GM10248 (cell line): ENCODE results near the gene KRTAP5-1.

Source experiments
- CTCF ChIA-PET: fragments of 300-600 bp; sonication (Branson Sonifier 250); formaldehyde crosslinking; extraction: SDS; loops from one replicate; lab custom pipeline; 2021; ENCODE audit warnings: antibody characterized with exemption; lab: Yijun Ruan, JAX
- POLR2A ChIA-PET: fragments of 350-650 bp; sonication (Branson Sonifier 250); formaldehyde crosslinking; extraction: SDS; loops from one replicate; lab custom pipeline; 2020; ENCODE audit warnings: antibody characterized with exemption; lab: Yijun Ruan, JAX
- DNase-seq: peaks from one replicate; pipeline ENCODE4 v3.0.0; 2012; ENCODE audit errors: extremely low spot score
- TF ChIP-seq, protein P1 (sequence below): IDR thresholded peaks from 2 replicates; pipeline ENCODE4 v1.5.1; 2012; ENCODE audit warnings: mild to moderate bottlenecking, low read depth; ENCODE audit errors: extremely low read depth, missing control alignments, control extremely low read depth

Gene KRTAP5-1

DNA sequence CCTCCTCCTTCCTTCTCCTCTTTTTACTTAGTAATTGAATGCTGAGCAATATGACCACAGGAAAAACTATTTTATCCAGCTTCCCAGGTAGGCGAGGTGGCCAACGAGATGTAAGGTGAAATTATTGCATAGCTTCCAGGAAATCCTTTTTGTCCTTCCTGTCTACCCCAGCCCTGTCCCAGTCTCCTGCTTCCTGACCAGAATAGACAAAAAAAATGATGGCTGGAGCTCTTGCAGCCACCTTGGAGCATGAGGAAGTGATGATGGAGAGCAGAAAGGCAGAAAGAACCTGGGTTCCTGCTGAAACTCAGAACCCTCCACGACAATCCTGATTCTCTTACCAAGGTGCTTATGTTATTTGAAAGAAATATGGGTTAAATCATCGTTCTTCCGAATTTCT lies 46.9 kb downstream of the KRTAP5-1 start:
- TF ChIP-seq, protein P1, sequence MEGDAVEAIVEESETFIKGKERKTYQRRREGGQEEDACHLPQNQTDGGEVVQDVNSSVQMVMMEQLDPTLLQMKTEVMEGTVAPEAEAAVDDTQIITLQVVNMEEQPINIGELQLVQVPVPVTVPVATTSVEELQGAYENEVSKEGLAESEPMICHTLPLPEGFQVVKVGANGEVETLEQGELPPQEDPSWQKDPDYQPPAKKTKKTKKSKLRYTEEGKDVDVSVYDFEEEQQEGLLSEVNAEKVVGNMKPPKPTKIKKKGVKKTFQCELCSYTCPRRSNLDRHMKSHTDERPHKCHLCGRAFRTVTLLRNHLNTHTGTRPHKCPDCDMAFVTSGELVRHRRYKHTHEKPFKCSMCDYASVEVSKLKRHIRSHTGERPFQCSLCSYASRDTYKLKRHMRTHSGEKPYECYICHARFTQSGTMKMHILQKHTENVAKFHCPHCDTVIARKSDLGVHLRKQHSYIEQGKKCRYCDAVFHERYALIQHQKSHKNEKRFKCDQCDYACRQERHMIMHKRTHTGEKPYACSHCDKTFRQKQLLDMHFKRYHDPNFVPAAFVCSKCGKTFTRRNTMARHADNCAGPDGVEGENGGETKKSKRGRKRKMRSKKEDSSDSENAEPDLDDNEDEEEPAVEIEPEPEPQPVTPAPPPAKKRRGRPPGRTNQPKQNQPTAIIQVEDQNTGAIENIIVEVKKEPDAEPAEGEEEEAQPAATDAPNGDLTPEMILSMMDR, result no peak
- no peak for DNase-seq
- ChIA-PET POLR2A (no interaction called here), CTCF (no interaction called here)

DNA sequence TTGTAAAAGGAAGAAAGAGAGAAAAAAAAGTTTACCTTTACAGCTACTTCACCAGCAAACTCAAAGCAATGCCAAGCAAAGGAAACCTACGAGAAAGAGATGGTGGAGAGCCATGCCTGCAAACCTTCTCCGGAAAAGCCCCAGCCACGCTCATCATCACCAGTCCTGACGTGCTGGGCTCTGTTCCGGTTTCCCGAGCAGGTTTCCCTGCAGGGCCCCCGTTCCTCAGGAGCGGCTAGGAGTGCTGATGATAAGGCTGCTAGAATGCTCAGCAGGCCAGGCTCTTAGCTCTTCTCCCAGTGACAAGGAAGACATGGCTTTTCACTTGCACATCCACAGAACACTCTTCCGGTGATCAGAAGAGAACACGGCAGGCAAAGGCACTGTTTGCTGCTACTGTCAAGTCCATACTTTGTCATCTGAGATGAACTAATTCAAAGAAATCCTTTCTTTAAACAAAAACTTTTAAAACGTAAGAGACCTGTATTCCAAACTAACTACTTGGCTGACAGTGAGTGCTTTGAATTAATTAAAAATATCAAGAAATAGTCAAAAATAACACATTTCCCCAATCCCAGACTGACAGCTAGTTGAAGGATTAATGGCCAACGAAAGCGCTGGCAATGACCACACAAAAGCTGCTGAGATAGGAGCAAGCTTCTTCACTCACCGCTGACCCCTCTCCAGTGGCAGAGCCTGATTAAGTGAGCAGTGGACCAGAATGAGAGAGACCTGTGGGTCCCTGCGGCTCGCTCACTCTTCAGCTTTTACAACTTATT lies 48.8 kb downstream of the KRTAP5-1 start:
- TF ChIP-seq, protein P1, result no peak
- ChIA-PET POLR2A (no interaction called here), CTCF (interaction anchor here (1.6 kb wide), 1 partner anchor 11 kb away, joined by 3 read pairs; no protein-coding TSS in a partner anchor)
- no peak for DNase-seq

DNA sequence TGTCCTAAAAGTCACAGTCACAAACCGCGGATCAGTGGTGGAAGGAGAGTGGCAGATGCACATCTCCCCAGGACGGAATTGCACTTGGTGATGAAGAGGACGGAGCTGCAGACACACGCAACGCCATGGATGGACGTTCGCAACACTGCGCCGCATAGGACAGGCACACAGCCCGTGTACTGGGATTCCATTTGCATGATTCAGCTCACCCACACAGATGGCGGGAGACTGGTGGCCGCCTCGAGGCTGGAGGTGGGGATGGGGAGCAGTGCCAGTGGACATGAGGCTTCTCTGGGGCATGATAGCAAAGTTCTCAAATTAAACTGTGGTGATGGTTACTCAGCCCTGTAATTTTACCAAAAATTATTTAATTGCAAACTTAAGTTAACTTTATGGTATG lies 50.4 kb downstream of the KRTAP5-1 start:
- ChIA-PET POLR2A (no interaction called here), CTCF (no interaction called here)
- DNase-seq, result no peak
- TF ChIP-seq, protein P1, result no peak
